SK-N-SH treated with all-trans-retinoic acid at 6 μM for 48 hours (cell line): ENCODE results near the gene SUGCT.

ENCODE experiments used
- ATAC-seq: fragments of 200-7000 bp; cut with Tn5 transposase; 3 replicates; pipeline ENCODE4 v1.9.1; 2020; ENCODE audit warnings: mild to moderate bottlenecking, moderate library complexity
- ARNTL ChIP-seq: fragments of 450-650 bp; formaldehyde crosslinking; IDR thresholded peaks from 2 replicates; pipeline ENCODE4 v1.5.0; 2020; ENCODE audit warnings: low read depth, mild to moderate bottlenecking, moderate library complexity, borderline replicate concordance
- BACH2 ChIP-seq: fragments of 250-450 bp; sonication (Bioruptor Pico); IDR thresholded peaks from 2 replicates; pipeline ENCODE4 v1.9.0; 2021; ENCODE audit warnings: mild to moderate bottlenecking, borderline replicate concordance
- CSDC2 ChIP-seq: fragments of 250-450 bp; sonication (Bioruptor Pico); IDR thresholded peaks from 2 replicates; pipeline ENCODE4 v1.5.0; 2020; ENCODE audit warnings: mild to moderate bottlenecking, moderate library complexity
- ESRRG ChIP-seq: fragments of 250-450 bp; sonication (Bioruptor Pico); IDR thresholded peaks from 2 replicates; pipeline ENCODE4 v1.6.1; 2021; ENCODE audit warnings: mild to moderate bottlenecking
- GLIS3 ChIP-seq: fragments of 250-450 bp; sonication (Bioruptor Pico); IDR thresholded peaks from 2 replicates; pipeline ENCODE4 v1.5.0; 2020; ENCODE audit warnings: mild to moderate bottlenecking, moderate library complexity
- ISL1 ChIP-seq: fragments of 250-450 bp; sonication (Bioruptor Pico); IDR thresholded peaks from 2 replicates; pipeline ENCODE4 v2.1.2; 2022; ENCODE audit warnings: mild to moderate bottlenecking, moderate library complexity
- OSR1 ChIP-seq: fragments of 250-450 bp; sonication (Bioruptor Pico); IDR thresholded peaks from 2 replicates; pipeline ENCODE4 v1.8.0; 2022; ENCODE audit warnings: moderate library complexity, mild to moderate bottlenecking, inconsistent platforms
- PPARA ChIP-seq: fragments of 250-450 bp; sonication (Bioruptor Pico); IDR thresholded peaks from 2 replicates; pipeline ENCODE4 v1.5.0; 2020; ENCODE audit warnings: mild to moderate bottlenecking, borderline replicate concordance
- SNAI2 ChIP-seq: fragments of 250-450 bp; sonication (Bioruptor Pico); IDR thresholded peaks from 2 replicates; pipeline ENCODE4 v1.5.0; 2020; ENCODE audit warnings: mild to moderate bottlenecking, moderate library complexity
- TCF4 ChIP-seq: fragments of 250-450 bp; sonication (Bioruptor Pico); IDR thresholded peaks from 2 replicates; pipeline ENCODE4 v1.8.0; 2021; ENCODE audit warnings: mild to moderate bottlenecking, moderate library complexity, borderline replicate concordance
- TOX ChIP-seq: fragments of 250-450 bp; sonication (Bioruptor Pico); IDR thresholded peaks from 2 replicates; pipeline ENCODE4 v1.8.0; 2021; ENCODE audit warnings: mild to moderate bottlenecking, moderate library complexity, borderline replicate concordance
- ZC3H10 ChIP-seq: fragments of 250-450 bp; sonication (Bioruptor Pico); IDR thresholded peaks from 2 replicates; pipeline ENCODE4 v1.5.1; 2021; ENCODE audit warnings: mild to moderate bottlenecking, moderate library complexity
- ZFP3 ChIP-seq: fragments of 250-450 bp; sonication (Bioruptor Pico); IDR thresholded peaks from 2 replicates; pipeline ENCODE4 v1.5.0; 2020; ENCODE audit warnings: mild to moderate bottlenecking, moderate library complexity
- ZFP30 ChIP-seq: fragments of 450-650 bp; formaldehyde crosslinking; IDR thresholded peaks from 2 replicates; pipeline ENCODE4 v1.5.0; 2022; ENCODE audit warnings: mild to moderate bottlenecking, moderate library complexity
- ZNF565 ChIP-seq: fragments of 450-650 bp; formaldehyde crosslinking; conservative IDR thresholded peaks from 2 replicates; pipeline ENCODE4 v1.5.0; 2020; ENCODE audit warnings: low read depth, mild to moderate bottlenecking, moderate library complexity
- ZNF70 ChIP-seq: fragments of 450-650 bp; formaldehyde crosslinking; IDR thresholded peaks from 2 replicates; pipeline ENCODE4 v1.5.0; 2020; ENCODE audit warnings: mild to moderate bottlenecking, moderate library complexity
- ZNF8 ChIP-seq: fragments of 450-650 bp; formaldehyde crosslinking; IDR thresholded peaks from 2 replicates; pipeline ENCODE4 v1.5.0; 2020; ENCODE audit warnings: mild to moderate bottlenecking, moderate library complexity
- TF ChIP-seq, protein P1 (sequence below): fragments of 250-450 bp; sonication (Bioruptor Pico); IDR thresholded peaks from 2 replicates; pipeline ENCODE4 v1.8.0; 2020; ENCODE audit warnings: mild to moderate bottlenecking, moderate library complexity, borderline replicate concordance
- TF ChIP-seq, protein P2 (sequence below): fragments of 250-450 bp; sonication (Bioruptor Pico); IDR thresholded peaks from 2 replicates; pipeline ENCODE4 v1.5.0; 2020; ENCODE audit warnings: mild to moderate bottlenecking, moderate library complexity
- TF ChIP-seq, protein P3 (sequence below): fragments of 250-450 bp; sonication (Bioruptor Pico); IDR thresholded peaks from 2 replicates; pipeline ENCODE4 v1.8.0; 2021; ENCODE audit warnings: low read depth, mild to moderate bottlenecking, moderate library complexity, borderline replicate concordance
- TF ChIP-seq, protein P4 (sequence below): fragments of 250-450 bp; sonication (Bioruptor Pico); IDR thresholded peaks from 2 replicates; pipeline ENCODE4 v1.5.1; 2021; ENCODE audit warnings: mild to moderate bottlenecking, moderate library complexity
- TF ChIP-seq, protein P5 (sequence below): fragments of 250-450 bp; sonication (Bioruptor Pico); IDR thresholded peaks from 2 replicates; pipeline ENCODE4 v1.5.1; 2020; ENCODE audit warnings: low read depth, mild to moderate bottlenecking, moderate library complexity

The SUGCT gene

DNA sequence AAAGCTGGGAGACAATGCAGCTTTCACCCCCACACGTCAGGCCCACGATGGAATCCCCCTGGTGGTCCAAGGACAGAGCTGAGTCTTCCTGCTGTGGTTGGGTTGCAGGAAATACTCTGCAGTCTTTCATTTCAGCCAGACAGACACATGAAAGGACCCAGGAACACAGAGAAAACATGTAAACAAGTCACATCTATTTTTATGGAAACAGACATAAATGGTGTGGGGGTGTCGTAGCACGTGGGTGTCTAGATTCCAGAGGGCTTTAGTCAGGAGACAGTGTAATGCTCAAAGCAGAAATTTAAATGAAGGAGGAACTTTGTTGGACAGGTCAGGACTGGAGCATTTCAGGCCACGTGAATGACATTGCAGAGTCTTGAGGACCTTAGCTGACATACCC, 444.6 kb downstream of the SUGCT start:
- TF ChIP-seq, protein P1, sequence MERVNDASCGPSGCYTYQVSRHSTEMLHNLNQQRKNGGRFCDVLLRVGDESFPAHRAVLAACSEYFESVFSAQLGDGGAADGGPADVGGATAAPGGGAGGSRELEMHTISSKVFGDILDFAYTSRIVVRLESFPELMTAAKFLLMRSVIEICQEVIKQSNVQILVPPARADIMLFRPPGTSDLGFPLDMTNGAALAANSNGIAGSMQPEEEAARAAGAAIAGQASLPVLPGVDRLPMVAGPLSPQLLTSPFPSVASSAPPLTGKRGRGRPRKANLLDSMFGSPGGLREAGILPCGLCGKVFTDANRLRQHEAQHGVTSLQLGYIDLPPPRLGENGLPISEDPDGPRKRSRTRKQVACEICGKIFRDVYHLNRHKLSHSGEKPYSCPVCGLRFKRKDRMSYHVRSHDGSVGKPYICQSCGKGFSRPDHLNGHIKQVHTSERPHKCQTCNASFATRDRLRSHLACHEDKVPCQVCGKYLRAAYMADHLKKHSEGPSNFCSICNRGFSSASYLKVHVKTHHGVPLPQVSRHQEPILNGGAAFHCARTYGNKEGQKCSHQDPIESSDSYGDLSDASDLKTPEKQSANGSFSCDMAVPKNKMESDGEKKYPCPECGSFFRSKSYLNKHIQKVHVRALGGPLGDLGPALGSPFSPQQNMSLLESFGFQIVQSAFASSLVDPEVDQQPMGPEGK (CRISPR knock-in tag): no peak
- no peak for TF ChIP-seq SNAI2
- no peak for TF ChIP-seq ESRRG (CRISPR knock-in tag)
- TF ChIP-seq ZFP3 (CRISPR knock-in tag): no peak
- TF ChIP-seq OSR1 (CRISPR knock-in tag): no peak
- ATAC-seq: peak; percentile 81

DNA sequence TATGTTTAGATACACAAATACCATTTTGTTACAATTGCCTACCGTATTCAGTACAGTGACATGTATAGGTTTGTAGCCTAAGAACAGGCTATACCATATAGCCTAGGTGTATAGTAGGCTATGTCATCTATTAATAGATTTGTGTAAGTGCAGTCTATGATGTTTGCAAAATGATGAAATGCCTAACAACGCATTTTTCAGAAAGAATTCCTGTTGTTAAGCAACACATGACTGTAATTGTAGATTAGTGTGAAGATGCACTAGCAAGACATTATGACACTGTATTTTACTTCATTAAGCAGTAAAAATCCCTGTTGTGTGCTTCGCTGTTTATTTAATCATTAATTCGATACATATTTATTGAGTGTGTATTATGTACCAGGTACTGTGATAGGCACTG, 446.0 kb downstream of the SUGCT start:
- no peak for ATAC-seq
- TF ChIP-seq, protein P2, sequence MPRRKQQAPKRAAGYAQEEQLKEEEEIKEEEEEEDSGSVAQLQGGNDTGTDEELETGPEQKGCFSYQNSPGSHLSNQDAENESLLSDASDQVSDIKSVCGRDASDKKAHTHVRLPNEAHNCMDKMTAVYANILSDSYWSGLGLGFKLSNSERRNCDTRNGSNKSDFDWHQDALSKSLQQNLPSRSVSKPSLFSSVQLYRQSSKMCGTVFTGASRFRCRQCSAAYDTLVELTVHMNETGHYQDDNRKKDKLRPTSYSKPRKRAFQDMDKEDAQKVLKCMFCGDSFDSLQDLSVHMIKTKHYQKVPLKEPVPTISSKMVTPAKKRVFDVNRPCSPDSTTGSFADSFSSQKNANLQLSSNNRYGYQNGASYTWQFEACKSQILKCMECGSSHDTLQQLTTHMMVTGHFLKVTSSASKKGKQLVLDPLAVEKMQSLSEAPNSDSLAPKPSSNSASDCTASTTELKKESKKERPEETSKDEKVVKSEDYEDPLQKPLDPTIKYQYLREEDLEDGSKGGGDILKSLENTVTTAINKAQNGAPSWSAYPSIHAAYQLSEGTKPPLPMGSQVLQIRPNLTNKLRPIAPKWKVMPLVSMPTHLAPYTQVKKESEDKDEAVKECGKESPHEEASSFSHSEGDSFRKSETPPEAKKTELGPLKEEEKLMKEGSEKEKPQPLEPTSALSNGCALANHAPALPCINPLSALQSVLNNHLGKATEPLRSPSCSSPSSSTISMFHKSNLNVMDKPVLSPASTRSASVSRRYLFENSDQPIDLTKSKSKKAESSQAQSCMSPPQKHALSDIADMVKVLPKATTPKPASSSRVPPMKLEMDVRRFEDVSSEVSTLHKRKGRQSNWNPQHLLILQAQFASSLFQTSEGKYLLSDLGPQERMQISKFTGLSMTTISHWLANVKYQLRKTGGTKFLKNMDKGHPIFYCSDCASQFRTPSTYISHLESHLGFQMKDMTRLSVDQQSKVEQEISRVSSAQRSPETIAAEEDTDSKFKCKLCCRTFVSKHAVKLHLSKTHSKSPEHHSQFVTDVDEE: no peak
- TF ChIP-seq CSDC2 (CRISPR knock-in tag) (no peak), ZNF565 (CRISPR knock-in tag) (no peak), BACH2 (CRISPR knock-in tag) (no peak), ZFP3 (CRISPR knock-in tag) (no peak), TOX (CRISPR knock-in tag) (no peak), ZNF8 (no peak), ZC3H10 (CRISPR knock-in tag) (no peak), ISL1 (CRISPR knock-in tag) (no peak), GLIS3 (CRISPR knock-in tag) (no peak), ARNTL (CRISPR knock-in tag) (no peak), SNAI2 (no peak), PPARA (CRISPR knock-in tag) (no peak)
- TF ChIP-seq, protein P3, sequence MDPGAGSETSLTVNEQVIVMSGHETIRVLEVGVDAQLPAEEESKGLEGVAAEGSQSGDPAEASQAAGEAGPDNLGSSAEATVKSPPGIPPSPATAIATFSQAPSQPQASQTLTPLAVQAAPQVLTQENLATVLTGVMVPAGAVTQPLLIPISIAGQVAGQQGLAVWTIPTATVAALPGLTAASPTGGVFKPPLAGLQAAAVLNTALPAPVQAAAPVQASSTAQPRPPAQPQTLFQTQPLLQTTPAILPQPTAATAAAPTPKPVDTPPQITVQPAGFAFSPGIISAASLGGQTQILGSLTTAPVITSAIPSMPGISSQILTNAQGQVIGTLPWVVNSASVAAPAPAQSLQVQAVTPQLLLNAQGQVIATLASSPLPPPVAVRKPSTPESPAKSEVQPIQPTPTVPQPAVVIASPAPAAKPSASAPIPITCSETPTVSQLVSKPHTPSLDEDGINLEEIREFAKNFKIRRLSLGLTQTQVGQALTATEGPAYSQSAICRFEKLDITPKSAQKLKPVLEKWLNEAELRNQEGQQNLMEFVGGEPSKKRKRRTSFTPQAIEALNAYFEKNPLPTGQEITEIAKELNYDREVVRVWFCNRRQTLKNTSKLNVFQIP (CRISPR knock-in tag): no peak
- TF ChIP-seq, protein P4, sequence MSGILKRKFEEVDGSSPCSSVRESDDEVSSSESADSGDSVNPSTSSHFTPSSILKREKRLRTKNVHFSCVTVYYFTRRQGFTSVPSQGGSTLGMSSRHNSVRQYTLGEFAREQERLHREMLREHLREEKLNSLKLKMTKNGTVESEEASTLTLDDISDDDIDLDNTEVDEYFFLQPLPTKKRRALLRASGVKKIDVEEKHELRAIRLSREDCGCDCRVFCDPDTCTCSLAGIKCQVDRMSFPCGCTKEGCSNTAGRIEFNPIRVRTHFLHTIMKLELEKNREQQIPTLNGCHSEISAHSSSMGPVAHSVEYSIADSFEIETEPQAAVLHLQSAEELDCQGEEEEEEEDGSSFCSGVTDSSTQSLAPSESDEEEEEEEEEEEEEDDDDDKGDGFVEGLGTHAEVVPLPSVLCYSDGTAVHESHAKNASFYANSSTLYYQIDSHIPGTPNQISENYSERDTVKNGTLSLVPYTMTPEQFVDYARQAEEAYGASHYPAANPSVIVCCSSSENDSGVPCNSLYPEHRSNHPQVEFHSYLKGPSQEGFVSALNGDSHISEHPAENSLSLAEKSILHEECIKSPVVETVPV (CRISPR knock-in tag): no peak
- TF ChIP-seq, protein P1 (CRISPR knock-in tag): no peak

DNA sequence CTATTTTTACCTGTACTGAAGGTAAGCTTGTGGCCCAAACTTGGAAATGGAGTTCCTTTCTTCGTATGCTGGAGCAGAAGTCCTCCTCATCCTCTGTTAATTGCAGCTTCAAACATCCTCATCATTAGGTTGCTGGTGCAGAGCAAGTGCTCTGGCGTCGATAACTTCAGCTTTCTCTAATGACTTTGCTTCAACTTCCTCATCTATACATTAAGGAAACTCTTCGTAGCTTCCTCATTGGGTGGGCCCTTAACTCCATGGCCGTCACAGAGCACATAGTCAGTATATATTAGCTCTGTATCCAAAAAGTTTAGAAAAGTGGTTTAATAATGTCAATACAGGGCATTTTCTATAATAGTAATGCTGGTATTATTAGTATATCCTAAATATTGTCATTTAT, 447.7 kb downstream of the SUGCT start:
- ATAC-seq: no peak
- TF ChIP-seq ZFP30 (no peak), ZNF70 (no peak), ZC3H10 (CRISPR knock-in tag) (no peak), ZNF565 (CRISPR knock-in tag) (no peak), BACH2 (CRISPR knock-in tag) (no peak), TCF4 (CRISPR knock-in tag) (no peak), ARNTL (CRISPR knock-in tag) (no peak)
- TF ChIP-seq, protein P5, sequence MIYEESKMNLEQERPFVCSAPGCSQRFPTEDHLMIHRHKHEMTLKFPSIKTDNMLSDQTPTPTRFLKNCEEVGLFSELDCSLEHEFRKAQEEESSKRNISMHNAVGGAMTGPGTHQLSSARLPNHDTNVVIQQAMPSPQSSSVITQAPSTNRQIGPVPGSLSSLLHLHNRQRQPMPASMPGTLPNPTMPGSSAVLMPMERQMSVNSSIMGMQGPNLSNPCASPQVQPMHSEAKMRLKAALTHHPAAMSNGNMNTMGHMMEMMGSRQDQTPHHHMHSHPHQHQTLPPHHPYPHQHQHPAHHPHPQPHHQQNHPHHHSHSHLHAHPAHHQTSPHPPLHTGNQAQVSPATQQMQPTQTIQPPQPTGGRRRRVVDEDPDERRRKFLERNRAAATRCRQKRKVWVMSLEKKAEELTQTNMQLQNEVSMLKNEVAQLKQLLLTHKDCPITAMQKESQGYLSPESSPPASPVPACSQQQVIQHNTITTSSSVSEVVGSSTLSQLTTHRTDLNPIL (CRISPR knock-in tag): no peak
- TF ChIP-seq, protein P3 (CRISPR knock-in tag): no peak
- TF ChIP-seq, protein P4 (CRISPR knock-in tag): no peak
